ENCODE results near the gene ATR.

The ATR gene

GRCh38 chr3:142624341-142625152 lies 46.0 kb upstream of the ATR start:
- Histone ChIP-seq H3K9ac (ENCODE audit: low read depth, low read length, poor library complexity, severe bottlenecking) (no peak overlapping the region), H3K79me2 (ENCODE audit: insufficient read depth, low read length) (no peaks in the 10 kb centered on the region), H2AFZ (ENCODE audit: low read length) (no peak overlapping the region), H3K36me3 (ENCODE audit: insufficient read depth, low read length) (no peaks in the 10 kb centered on the region), H3K4me3 (ENCODE audit: low read length, poor library complexity, severe bottlenecking) (no peak overlapping the region), H3K27me3 (ENCODE audit: insufficient read depth, low read length, poor library complexity, severe bottlenecking) (no peaks in the 10 kb centered on the region), H3K4me1 (ENCODE audit: insufficient read depth, low read length, poor library complexity, severe bottlenecking) (no peaks in the 10 kb centered on the region), H3K9me3 (ENCODE audit: insufficient read depth, low read depth, low read length) (no peaks in the 10 kb centered on the region), H3K4me2 (ENCODE audit: low read depth, low read length, poor library complexity, severe bottlenecking) (no peak overlapping the region), H3K9me2 (replicated peaks; ENCODE audit: low read depth, low read length) (no peaks in the 10 kb centered on the region), H4K20me1 (ENCODE audit: insufficient read depth, low read length, poor library complexity, severe bottlenecking) (no peaks in the 10 kb centered on the region), H3F3A (ENCODE audit: low read depth) (no peaks in the 10 kb centered on the region)
- TF ChIP-seq EZH2phosphoT487 (IDR thresholded peaks at IDR 0.05; ENCODE audit: borderline replicate concordance) (no peak), CTCF (conservative IDR thresholded peaks at IDR 0.05; ENCODE audit: low read length) (no peak)

GRCh38 chr3:142623194-142623593 lies 44.7 kb upstream of the ATR start:
- Histone ChIP-seq H3K79me2 (ENCODE audit: insufficient read depth, low read length) (no peaks in the 10 kb centered on the region), H3K27me3 (ENCODE audit: insufficient read depth, low read length, poor library complexity, severe bottlenecking) (no peaks in the 10 kb centered on the region), H2AFZ (ENCODE audit: low read length) (no peak overlapping the region), H3K4me1 (ENCODE audit: insufficient read depth, low read length, poor library complexity, severe bottlenecking) (no peaks in the 10 kb centered on the region), H4K20me1 (ENCODE audit: insufficient read depth, low read length, poor library complexity, severe bottlenecking) (no peaks in the 10 kb centered on the region), H3K9me2 (replicated peaks; ENCODE audit: low read depth, low read length) (no peaks in the 10 kb centered on the region), H3K36me3 (ENCODE audit: insufficient read depth, low read length) (no peaks in the 10 kb centered on the region), H3K4me3 (ENCODE audit: low read length, poor library complexity, severe bottlenecking) (no peak overlapping the region), H3K9ac (ENCODE audit: low read depth, low read length, poor library complexity, severe bottlenecking) (no peak overlapping the region), H3K4me2 (ENCODE audit: low read depth, low read length, poor library complexity, severe bottlenecking) (no peak overlapping the region), H3K9me3 (ENCODE audit: insufficient read depth, low read depth, low read length) (no peaks in the 10 kb centered on the region), H3F3A (ENCODE audit: low read depth) (no peaks in the 10 kb centered on the region)
- no peak for TF ChIP-seq CTCF (conservative IDR thresholded peaks at IDR 0.05; ENCODE audit: low read length)
- no peak for TF ChIP-seq EZH2phosphoT487 (IDR thresholded peaks at IDR 0.05; ENCODE audit: borderline replicate concordance)

GRCh38 chr3:142622405-142622804 lies 43.9 kb upstream of the ATR start:
- H3K36me3 ChIP-seq (ENCODE audit: insufficient read depth, low read length): no peaks in the 10 kb centered on the region
- no peaks in the 10 kb centered on the region for H4K20me1 ChIP-seq (ENCODE audit: insufficient read depth, low read length, poor library complexity, severe bottlenecking)
- no peaks in the 10 kb centered on the region for H3F3A ChIP-seq (ENCODE audit: low read depth)
- no peaks in the 10 kb centered on the region for H3K27me3 ChIP-seq (ENCODE audit: insufficient read depth, low read length, poor library complexity, severe bottlenecking)
- no peaks in the 10 kb centered on the region for H3K4me1 ChIP-seq (ENCODE audit: insufficient read depth, low read length, poor library complexity, severe bottlenecking)
- no peak overlapping the region for H3K4me3 ChIP-seq (ENCODE audit: low read length, poor library complexity, severe bottlenecking)
- no peaks in the 10 kb centered on the region for H3K79me2 ChIP-seq (ENCODE audit: insufficient read depth, low read length)
- no peak overlapping the region for H2AFZ ChIP-seq (ENCODE audit: low read length)
- H3K9me2 ChIP-seq (replicated peaks; ENCODE audit: low read depth, low read length): no peaks in the 10 kb centered on the region
- H3K9ac ChIP-seq (ENCODE audit: low read depth, low read length, poor library complexity, severe bottlenecking): no peak overlapping the region
- no peak overlapping the region for H3K4me2 ChIP-seq (ENCODE audit: low read depth, low read length, poor library complexity, severe bottlenecking)
- TF ChIP-seq CTCF (conservative IDR thresholded peaks at IDR 0.05; ENCODE audit: low read length) (no peak), EZH2phosphoT487 (IDR thresholded peaks at IDR 0.05; ENCODE audit: borderline replicate concordance) (no peak)
- no peaks in the 10 kb centered on the region for H3K9me3 ChIP-seq (ENCODE audit: insufficient read depth, low read depth, low read length)
